OCI-LY1 (cell line): Measurements from ENCODE around the gene IDH2.
"Not testable (repeated sequence)": the region's sequence is repeated elsewhere in the genome, so short reads cannot be mapped to it uniquely, and the experiment has no call there.

Experiments used
- EZH2 ChIP-seq: fragments of 200-600 bp; sonication (generic), shearing (Covaris generic); IDR thresholded peaks from 2 replicates; pipeline ENCODE4 v1.8.0; 2017; ENCODE audit warnings: borderline replicate concordance, mixed run types, mild to moderate bottlenecking, antibody characterized with exemption, low read length, moderate library complexity, mixed read lengths
- TF ChIP-seq, protein P1 (sequence below): fragments of 200-600 bp; sonication (generic), shearing (Covaris generic); IDR thresholded peaks from 2 replicates; pipeline ENCODE4 v1.5.1; 2017; ENCODE audit warnings: mild to moderate bottlenecking, antibody characterized with exemption, low read length, moderate library complexity, mixed read lengths

DNA sequence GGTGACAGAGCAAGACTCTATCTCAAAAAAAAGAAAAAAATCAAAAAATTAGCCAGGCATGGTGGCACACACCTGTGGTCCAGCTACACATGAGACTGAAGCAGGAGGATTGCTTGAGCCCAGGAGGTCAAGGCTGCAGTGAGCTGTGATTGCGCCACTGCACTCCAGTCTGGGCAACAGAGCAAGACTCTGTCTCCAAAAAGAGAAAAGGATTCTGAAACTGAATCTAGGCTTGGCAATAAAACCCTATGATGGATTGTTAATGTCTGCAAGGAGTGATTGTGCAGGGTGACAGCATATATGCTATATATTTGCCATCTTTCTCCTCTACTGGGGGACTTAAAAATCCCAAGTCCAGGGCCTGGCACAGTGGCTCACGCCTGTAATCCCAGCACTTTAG lies 31.6 kb downstream of the IDH2 start:
- TF ChIP-seq, protein P1, sequence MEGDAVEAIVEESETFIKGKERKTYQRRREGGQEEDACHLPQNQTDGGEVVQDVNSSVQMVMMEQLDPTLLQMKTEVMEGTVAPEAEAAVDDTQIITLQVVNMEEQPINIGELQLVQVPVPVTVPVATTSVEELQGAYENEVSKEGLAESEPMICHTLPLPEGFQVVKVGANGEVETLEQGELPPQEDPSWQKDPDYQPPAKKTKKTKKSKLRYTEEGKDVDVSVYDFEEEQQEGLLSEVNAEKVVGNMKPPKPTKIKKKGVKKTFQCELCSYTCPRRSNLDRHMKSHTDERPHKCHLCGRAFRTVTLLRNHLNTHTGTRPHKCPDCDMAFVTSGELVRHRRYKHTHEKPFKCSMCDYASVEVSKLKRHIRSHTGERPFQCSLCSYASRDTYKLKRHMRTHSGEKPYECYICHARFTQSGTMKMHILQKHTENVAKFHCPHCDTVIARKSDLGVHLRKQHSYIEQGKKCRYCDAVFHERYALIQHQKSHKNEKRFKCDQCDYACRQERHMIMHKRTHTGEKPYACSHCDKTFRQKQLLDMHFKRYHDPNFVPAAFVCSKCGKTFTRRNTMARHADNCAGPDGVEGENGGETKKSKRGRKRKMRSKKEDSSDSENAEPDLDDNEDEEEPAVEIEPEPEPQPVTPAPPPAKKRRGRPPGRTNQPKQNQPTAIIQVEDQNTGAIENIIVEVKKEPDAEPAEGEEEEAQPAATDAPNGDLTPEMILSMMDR: not testable (repeated sequence)
- TF ChIP-seq EZH2: not testable (repeated sequence)
